Left lobe of liver (tissue), 2 donors: ENCODE measurements around the gene VPS18. TPM values are rescaled to one million over a fixed set of nuclear protein-coding genes. Genes with fewer than 3 reads are reported as not detected.
"Not testable (repeated sequence)": the region's sequence is repeated elsewhere in the genome, so short reads cannot be mapped to it uniquely, and the experiment has no call there.

Experiments used
- ATAC-seq: fragments of 200-7000 bp; cut with Tn5 transposase; one replicate; pipeline ENCODE4 v1.9.1; 2020; ENCODE audit warnings: mild to moderate bottlenecking, moderate library complexity
- DNase-seq: peaks from one replicate; pipeline ENCODE4 v3.0.0-alpha.2; 2020; ENCODE audit warnings: low spot score
- total RNA-seq: library from RNA; stranded (reverse); gene quantifications from one replicate; pipeline ENCODE4 v1.2.1, GENCODE V29; 2021
- donor health status: DM: no; HTN: no; CAD: no; lungs with moderate emphysema.
- donor health status: DM: no; HTN: yes; CAD: no.

VPS18 gene, protein sequence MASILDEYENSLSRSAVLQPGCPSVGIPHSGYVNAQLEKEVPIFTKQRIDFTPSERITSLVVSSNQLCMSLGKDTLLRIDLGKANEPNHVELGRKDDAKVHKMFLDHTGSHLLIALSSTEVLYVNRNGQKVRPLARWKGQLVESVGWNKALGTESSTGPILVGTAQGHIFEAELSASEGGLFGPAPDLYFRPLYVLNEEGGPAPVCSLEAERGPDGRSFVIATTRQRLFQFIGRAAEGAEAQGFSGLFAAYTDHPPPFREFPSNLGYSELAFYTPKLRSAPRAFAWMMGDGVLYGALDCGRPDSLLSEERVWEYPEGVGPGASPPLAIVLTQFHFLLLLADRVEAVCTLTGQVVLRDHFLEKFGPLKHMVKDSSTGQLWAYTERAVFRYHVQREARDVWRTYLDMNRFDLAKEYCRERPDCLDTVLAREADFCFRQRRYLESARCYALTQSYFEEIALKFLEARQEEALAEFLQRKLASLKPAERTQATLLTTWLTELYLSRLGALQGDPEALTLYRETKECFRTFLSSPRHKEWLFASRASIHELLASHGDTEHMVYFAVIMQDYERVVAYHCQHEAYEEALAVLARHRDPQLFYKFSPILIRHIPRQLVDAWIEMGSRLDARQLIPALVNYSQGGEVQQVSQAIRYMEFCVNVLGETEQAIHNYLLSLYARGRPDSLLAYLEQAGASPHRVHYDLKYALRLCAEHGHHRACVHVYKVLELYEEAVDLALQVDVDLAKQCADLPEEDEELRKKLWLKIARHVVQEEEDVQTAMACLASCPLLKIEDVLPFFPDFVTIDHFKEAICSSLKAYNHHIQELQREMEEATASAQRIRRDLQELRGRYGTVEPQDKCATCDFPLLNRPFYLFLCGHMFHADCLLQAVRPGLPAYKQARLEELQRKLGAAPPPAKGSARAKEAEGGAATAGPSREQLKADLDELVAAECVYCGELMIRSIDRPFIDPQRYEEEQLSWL
- total RNA-seq = 10.3 TPM

- ATAC-seq = peak; percentile 93
- DNase-seq = peak; percentile 99
Observed at GRCh38 chr15:40893733-40894680, at the start of gene VPS18. VPS18 (plus strand) TSS chr15:40894450; CDS start chr15:40894769, 319 bp downstream.

DNA sequence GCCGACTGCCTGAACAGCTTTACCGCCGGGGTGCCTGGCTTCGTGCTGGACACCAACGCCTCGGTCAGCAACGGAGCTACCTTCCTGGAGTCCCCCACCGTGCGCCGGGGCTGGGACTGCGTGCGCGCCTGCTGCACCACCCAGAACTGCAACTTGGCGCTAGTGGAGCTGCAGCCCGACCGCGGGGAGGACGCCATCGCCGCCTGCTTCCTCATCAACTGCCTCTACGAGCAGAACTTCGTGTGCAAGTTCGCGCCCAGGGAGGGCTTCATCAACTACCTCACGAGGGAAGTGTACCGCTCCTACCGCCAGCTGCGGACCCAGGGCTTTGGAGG, 49.6 kb upstream of the VPS18 start:
- ATAC-seq (no peak), DNase-seq (no peak)

- ATAC-seq (no peak), DNase-seq (no peak)
Observed at GRCh38 chr15:40845036-40845435, 49.2 kb upstream of the VPS18 start.

- DNase-seq (no peak), ATAC-seq (peak; percentile 35)
Observed at GRCh38 chr15:40845511-40846284, 48.6 kb upstream of the VPS18 start.

DNA sequence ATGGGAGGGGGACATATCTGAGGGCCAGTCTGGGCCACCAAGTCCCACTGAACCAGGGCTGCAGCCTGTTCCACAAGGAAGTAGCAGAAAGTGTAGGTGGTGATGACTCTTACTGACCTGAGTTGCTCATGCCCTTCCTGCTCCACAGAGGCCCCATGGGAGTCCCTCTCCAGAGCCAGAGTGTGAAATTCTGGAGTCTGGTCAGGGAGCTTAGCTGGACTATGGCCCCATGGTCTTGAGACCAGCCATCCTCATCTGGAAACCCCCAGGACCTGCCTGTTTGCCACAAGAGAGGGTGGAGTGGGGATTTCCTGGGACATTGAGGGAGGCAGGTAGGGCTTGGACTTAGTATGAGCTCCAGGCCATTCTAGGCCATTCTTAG, 47.4 kb upstream of the VPS18 start:
- no peak for DNase-seq
- ATAC-seq = no peak

DNA sequence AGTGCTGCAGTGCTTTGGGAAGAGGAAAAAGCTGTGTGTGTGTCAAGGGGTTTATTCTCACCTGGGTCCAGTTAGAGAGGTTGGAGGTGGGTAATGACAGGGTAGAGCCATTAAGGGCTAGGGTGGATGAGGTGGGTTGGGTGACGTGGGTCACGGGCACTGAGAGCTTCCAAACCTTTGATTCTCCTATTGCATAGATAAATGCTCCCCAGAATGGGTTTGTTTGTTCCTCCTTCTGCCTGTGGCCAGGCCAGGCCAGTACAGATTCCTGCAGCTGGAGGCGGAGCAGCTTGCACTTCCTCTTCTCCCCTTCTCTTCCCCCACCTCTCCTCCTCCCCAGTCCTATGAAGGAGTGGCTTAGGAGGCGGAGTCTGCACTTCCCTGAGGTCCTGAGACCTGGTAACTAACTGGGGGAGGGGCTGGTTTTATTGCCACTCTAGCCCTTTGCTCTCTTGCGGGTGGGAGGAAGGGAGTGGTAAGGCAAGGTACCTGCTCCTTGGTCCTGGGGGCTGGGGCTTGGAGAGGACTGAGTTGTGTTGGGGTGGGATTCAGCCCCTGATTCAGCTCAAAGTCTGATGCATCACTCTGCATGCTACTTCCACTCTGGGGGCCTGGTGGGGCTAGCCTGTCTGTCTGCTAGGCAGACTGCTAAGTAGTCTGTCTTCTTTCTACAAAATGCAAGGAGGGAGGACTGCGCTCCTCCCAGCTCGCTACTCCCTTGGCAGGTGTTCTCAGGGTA, 46.9 kb upstream of the VPS18 start:
- peak; percentile 72 for ATAC-seq
- no peak for DNase-seq

DNA sequence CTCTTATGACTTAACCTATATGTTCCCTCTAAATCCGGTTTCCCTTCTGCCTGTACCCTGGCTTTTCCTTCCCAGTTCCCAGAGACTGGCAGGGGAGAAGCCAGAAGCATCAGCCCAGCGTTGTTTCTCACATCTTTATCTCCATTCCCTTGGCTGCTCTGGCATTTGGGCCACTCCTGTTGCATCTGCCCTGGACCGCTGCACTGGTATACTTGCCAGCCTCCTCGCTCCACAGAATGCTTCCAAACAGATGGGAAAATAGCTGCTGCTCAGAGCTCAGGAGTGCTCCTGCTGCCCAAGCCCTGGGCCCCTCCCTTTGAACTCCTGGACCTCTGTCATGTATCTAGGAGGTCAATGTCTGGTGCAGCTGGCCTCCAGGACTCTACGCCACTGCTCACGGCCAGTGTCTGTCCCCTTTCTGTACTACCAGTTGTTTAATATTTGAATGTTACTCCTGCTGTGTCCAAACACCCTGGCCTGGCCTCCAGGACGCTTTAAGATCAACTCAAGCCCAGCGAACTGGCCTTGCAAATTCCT, 43.6 kb upstream of the VPS18 start:
- DNase-seq (no peak), ATAC-seq (peak; percentile 29)

DNA sequence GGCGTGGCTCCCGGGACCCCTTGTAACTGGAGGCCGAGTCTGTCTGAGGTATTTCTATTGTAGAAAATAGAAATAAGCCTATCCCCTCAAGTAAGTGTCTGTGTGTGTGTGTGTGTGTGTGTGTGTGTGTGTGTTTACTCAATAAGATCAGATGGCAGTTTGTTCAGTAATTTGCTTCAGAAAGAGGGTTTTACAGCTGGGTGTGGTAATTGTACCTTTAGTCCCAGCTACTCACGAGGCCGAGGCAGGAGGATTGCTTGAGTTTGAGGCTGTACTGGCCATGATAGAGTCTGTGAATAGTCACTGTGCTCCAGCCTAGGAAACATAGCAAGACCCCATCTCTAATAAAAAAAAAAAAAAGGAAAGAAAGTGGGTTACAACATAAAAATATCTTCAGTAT, 41.7 kb upstream of the VPS18 start:
- DNase-seq = no peak
- no peak for ATAC-seq

- DNase-seq = no peak
- ATAC-seq = no peak
Observed at GRCh38 chr15:40853241-40853890, 40.9 kb upstream of the VPS18 start.

DNA sequence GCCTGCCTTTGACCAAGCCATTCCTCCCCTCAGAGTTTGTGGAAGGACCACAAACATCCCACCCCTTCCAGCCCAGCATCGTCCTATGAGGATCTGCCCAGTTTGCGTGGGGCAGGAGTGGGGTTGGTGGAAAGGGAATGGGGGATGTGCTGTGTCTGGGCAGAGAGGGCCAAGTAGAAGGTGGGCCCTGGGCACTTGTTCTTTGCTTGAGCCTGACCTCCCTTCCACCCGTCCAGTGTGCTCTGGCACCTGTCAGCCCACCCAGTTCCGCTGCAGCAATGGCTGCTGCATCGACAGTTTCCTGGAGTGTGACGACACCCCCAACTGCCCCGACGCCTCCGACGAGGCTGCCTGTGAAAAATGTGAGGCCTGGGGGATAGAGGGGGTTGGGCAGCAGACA, 40.1 kb upstream of the VPS18 start:
- ATAC-seq = no peak
- no peak for DNase-seq

DNA sequence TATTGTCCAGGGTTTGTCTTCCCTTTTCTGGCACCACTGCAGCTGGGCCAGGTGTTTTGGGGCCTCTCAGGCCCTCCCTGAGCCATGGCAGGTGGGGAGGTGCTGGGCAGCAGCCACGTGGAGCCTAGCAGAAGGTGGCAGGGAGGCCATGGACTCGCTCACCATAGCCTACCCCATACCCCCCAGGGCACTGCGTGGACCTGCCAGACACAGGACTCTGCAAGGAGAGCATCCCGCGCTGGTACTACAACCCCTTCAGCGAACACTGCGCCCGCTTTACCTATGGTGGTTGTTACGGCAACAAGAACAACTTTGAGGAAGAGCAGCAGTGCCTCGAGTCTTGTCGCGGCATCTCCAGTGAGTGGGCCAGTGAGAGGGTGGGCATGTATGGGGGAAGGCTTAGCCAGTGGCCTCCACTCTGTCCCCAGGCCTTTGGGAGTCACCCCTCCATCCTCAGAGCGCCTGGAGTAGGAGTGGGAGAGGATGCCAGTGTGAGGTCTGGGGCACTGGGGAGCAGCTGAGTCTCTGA, 38.5 kb upstream of the VPS18 start:
- DNase-seq (no peak), ATAC-seq (no peak)

- ATAC-seq (no peak), DNase-seq (no peak)
Observed at GRCh38 chr15:40856746-40857145, 37.5 kb upstream of the VPS18 start.

DNA sequence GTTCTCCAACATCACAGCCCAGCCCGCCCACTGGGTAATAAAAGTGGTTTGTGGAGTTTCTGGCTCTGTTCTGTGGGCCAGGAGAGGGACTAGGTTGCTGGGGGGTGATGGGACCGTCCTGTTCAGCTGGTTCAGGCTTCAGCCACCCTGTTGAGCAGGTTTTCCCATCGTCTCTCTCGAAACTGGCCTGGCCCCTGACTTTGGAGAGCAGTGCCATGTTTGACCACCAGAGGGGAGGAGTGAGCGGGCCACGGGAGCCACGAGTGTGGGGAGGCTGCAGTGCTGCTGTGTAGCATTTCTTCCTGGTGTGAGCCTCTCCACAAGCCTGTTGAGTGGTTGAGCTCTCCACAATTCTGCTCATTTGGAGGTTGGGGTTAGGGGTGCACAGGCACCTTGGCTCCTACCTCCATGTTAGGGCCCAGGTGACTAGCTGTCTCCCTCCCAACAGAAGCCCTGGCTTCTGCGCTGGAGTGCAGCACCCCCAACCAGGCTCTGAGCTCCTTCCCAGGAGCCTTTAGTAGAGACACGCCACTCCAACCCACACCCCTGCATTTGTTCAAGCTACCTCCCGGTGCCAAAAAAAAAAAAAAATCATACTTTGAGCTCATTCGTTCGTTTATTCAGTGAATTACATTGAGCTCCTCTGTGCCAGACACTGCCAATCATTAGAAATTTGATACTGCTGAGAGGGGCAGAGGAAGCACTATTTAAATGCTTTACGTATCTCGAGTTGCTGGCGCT, 36.5 kb upstream of the VPS18 start:
- DNase-seq = peak; percentile 74
- peak; percentile 92 for ATAC-seq

DNA sequence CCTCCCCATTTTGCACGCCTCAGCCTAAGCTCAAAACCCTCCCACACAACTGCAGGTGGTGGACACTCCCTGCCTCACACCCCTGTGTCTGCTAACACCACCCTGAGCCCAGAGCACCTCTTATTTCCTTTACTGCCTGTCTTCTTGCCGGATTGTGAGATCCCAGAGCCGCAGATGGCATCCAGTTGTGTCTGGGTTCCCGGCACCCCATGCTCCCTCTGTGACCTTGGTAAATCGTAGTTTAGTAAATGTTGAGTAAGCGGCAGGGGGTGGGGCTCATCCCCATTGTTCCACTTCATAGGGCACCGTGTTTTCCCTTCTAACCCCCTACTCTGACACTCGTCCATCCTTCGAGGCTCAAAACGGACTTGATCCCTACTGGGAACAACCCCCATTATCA, 35.5 kb upstream of the VPS18 start:
- ATAC-seq (no peak), DNase-seq (no peak)

- peak; percentile 81 for ATAC-seq
- peak; percentile 72 for DNase-seq
Observed at GRCh38 chr15:40859206-40859851, 34.9 kb upstream of the VPS18 start.

DNA sequence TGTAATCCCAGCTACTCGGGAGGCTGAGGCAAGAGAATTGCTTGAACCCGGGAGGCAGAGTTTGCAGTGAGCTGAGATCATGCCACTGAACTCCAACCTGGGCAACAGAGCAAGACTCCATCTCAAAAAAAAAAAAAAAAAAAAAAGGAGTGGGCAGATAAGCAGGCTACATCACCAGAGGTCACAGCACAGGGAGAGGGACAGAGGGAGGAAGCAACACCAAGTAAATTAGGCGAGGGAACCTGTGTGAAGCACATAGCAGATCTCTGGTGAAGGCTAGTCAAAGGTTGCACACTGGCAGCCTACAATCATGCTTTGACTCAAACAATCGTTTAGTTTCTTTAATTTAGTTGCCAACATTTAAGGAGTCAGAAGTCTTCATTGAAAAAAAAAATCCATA, 33.1 kb upstream of the VPS18 start:
- ATAC-seq, DNase-seq: not testable (repeated sequence)

- no peak for DNase-seq
- no peak for ATAC-seq
Observed at GRCh38 chr15:40863660-40864270, 30.5 kb upstream of the VPS18 start.
